Astrocyte of the cerebellum (primary cell): ENCODE results near the gene PKP4.

Experiments
- DNase-seq: peaks from one replicate; pipeline ENCODE4 v3.0.0-alpha.2; 2011; ENCODE audit warnings: low read depth
- H3K4me3 ChIP-seq: 2 replicates; pipeline ENCODE4 v1.5.1; 2011; ENCODE audit warnings: mild to moderate bottlenecking, low read depth, low read length, moderate library complexity
- in situ Hi-C: cut with HindIII; loops from 2 replicates; pipeline ENCODE4 v1.10.0; 2017; ENCODE audit warnings: low sequenced_read_pairs
- TF ChIP-seq, protein P1 (sequence below): IDR thresholded peaks from 2 replicates; pipeline ENCODE4 v1.5.1; 2012; ENCODE audit warnings: low read length, low read depth, moderate library complexity, mild to moderate bottlenecking; ENCODE audit errors: missing control alignments

PKP4 gene

DNA sequence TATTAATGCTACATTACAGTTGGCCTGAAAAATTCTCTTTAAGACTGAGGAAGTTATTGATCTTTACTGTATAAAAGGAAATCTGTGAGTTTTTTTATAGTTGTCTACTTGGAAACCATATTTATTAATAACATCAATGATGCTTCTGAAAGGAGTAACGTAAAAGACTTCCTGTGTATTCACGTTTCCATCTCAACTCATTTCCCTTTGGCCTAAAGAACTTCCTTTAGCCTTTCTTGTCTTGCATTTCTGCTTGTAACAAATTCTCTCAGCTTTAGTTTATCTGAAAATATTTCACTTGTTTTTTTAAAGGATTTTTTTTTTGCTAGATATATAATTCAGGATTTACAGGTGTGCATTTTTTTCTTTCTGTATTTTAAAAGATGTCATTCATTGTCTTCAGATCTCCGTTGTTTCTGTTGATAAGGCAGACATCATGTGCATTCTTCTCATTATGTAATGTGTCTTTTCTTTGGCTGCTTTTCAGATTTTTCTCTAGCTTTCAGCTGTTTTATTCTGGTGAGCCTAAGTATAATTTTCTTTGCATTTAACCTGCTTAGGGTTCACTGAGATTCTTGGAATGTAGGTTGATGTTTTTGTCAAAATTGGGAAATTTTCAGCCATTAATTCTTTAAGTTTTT is 179.3 kb downstream of the PKP4 start:
- DNase-seq: no peak
- no peak overlapping the region for H3K4me3 ChIP-seq
- TF ChIP-seq, protein P1, sequence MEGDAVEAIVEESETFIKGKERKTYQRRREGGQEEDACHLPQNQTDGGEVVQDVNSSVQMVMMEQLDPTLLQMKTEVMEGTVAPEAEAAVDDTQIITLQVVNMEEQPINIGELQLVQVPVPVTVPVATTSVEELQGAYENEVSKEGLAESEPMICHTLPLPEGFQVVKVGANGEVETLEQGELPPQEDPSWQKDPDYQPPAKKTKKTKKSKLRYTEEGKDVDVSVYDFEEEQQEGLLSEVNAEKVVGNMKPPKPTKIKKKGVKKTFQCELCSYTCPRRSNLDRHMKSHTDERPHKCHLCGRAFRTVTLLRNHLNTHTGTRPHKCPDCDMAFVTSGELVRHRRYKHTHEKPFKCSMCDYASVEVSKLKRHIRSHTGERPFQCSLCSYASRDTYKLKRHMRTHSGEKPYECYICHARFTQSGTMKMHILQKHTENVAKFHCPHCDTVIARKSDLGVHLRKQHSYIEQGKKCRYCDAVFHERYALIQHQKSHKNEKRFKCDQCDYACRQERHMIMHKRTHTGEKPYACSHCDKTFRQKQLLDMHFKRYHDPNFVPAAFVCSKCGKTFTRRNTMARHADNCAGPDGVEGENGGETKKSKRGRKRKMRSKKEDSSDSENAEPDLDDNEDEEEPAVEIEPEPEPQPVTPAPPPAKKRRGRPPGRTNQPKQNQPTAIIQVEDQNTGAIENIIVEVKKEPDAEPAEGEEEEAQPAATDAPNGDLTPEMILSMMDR: no peak
- in situ Hi-C loops: no loop called here

DNA sequence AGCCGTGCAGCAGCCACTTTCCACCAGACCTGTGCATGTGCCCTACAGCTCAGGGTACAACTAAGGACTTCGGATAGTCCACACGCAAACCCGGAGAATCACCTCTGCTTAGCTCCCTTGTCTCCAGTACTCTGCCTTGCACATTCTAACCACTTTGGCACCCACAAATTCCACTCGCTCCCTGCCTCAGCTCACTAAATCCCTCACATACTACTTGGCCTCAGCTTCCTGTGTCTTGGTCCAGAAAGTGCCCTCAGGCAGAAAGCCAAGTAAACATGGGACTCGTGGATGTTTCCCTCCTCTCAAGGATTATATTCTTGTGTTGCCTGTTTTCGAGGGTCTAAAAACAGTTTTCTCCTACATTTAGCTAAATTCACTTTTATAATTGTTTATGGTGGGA is 180.6 kb downstream of the PKP4 start:
- TF ChIP-seq, protein P1: no peak
- in situ Hi-C loops: no loop called here
- no peak overlapping the region for H3K4me3 ChIP-seq
- no peak for DNase-seq

DNA sequence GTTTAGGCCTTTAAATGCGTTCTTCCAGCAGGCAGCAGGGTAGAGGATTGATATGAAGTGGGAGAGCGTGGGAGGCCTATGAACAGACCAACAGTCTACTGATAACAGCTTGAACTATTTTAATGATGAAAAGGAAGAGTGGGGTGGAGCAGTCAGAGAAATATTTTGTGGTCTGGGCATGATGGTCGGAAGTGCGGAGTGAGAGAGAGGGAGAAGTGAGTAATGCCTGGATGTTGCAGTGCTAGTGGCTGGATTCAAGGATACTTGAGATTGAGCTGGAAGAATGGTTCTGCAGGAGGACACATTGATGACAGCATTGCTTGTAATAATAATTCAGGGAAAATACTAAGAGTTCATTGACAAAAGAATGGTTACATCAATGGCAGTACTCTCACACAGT is 187.4 kb downstream of the PKP4 start:
- H3K4me3 ChIP-seq: no peak overlapping the region
- TF ChIP-seq, protein P1: no peak
- in situ Hi-C loops: no loop called here
- peak; percentile 26 for DNase-seq

DNA sequence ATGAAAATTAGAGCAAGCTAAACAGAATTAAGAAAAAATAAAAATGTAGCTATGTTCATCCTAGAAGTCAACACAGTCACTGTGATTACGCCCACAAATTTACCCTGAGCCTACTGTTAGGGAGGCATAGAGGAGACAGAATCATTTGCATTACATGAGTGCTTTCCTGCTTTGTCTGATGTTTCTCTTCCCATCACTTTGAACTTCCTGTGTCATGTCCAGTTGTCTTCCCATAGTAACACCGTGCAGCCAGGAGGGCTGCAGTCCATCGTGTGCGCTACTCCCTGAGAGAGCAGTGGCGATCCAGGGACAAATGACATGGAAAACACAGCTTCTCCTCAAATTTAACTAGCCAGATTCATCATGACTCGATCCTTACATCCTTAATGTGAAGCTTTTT is 188.5 kb downstream of the PKP4 start:
- no peak for DNase-seq
- TF ChIP-seq, protein P1: no peak
- in situ Hi-C loops: no loop called here
- no peak overlapping the region for H3K4me3 ChIP-seq

DNA sequence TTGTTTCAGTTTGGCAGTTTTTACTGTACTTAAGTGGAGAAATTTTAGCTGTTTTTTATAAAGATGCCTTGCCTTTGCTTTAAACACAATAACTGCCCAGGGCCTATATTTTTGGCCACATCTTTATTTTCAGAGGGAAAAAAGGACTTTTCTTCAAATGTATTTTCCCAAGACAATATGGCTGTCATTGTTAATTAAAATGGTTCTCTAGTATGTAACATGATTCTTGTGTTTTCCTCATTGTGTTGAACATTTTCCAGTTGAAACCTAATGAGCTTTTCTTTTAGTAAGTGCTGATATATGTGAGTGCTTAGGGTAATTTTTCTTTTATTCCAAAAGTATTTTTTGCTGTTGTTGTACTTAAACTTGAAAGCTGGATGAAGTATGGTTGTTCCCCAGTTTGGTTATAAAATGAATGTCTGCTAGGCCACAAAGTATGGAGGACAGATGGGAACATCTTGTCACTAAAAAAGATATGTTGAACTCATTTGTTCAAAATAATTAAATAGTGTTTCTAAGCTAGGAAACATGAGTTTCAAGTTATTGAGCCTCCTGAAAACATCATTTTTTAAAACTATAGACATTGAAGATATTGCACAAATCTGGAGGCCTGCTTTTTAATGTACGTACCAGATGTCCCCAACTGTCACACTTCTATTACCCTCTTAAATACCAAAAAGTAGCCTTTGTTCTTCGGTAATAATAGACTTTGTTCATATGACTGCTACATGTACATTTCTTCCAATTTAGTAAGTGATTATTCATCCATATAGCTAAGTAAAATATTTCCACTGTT is 190.9 kb downstream of the PKP4 start:
- DNase-seq: no peak
- H3K4me3 ChIP-seq: no peak overlapping the region
- TF ChIP-seq, protein P1: no peak
- in situ Hi-C loops: no loop called here

DNA sequence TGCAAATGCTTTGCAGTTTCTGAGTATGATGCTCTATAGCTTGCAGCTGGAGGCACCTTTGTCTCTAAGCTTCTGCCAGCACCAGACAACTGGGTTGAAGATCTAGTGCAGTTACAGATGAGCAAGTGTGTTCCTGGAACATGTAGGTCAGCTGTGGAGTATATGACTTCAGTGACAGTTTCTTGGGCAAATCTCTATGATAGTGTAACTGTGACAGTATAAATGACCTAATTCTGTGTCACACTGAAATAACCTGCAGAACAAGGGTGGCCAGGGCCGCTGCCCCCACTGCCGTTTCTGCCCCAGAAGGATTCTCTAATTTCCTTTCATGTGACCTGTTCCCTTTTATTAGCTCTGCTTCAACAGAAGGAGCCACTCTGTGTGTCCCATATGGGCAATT is 193.1 kb downstream of the PKP4 start:
- TF ChIP-seq, protein P1: no peak
- DNase-seq: no peak
- in situ Hi-C loops: loop anchor here (5.0 kb wide), 1 partner anchor 82 kb away; no protein-coding TSS in a partner anchor
- H3K4me3 ChIP-seq: no peak overlapping the region
